Activated T-cell treated with anti-CD3 and anti-CD28 coated beads, Interleukin-2, amount 50 U/mL, for 24 hours (primary cell): ENCODE results near the gene TMEM131L.
"Not testable (repeated sequence)": the region's sequence is repeated elsewhere in the genome, so short reads cannot be mapped to it uniquely, and the experiment has no call there.

Source experiments
- DNase-seq: peaks from one replicate; pipeline ENCODE4 v3.0.0-alpha.2; 2020
- H3K27ac Mint-ChIP-seq: 2 replicates; pipeline ENCODE4 v1.8.0; 2020; ENCODE audit warnings: mild to moderate bottlenecking, mixed read lengths
- H3K27me3 Mint-ChIP-seq: 2 replicates; pipeline ENCODE4 v1.8.0; 2020; ENCODE audit warnings: mixed read lengths
- H3K36me3 Mint-ChIP-seq: 2 replicates; pipeline ENCODE4 v1.8.0; 2020; ENCODE audit warnings: low read depth, mixed read lengths
- H3K4me1 Mint-ChIP-seq: 2 replicates; pipeline ENCODE4 v1.8.0; 2020; ENCODE audit warnings: low read depth, mixed read lengths
- H3K4me3 Mint-ChIP-seq: 2 replicates; pipeline ENCODE4 v1.8.0; 2020; ENCODE audit warnings: mild to moderate bottlenecking, moderate library complexity, mixed read lengths
- H3K9me3 Mint-ChIP-seq: 2 replicates; pipeline ENCODE4 v1.8.0; 2020; ENCODE audit warnings: mixed read lengths

Gene TMEM131L

GRCh38 chr4:153585026-153585425, 118.9 kb downstream of the TMEM131L start:
- peak overlapping the region; percentile 58 for H3K27ac Mint-ChIP-seq
- peaks cover 92% of the 10 kb centered on the region for H3K36me3 Mint-ChIP-seq
- H3K4me1 Mint-ChIP-seq, result peaks cover 39% of the 10 kb centered on the region
- no peaks in the 10 kb centered on the region for H3K9me3 Mint-ChIP-seq
- no peaks in the 10 kb centered on the region for H3K27me3 Mint-ChIP-seq
- H3K4me3 Mint-ChIP-seq, result no peak overlapping the region
- DNase-seq, result no peak

DNA sequence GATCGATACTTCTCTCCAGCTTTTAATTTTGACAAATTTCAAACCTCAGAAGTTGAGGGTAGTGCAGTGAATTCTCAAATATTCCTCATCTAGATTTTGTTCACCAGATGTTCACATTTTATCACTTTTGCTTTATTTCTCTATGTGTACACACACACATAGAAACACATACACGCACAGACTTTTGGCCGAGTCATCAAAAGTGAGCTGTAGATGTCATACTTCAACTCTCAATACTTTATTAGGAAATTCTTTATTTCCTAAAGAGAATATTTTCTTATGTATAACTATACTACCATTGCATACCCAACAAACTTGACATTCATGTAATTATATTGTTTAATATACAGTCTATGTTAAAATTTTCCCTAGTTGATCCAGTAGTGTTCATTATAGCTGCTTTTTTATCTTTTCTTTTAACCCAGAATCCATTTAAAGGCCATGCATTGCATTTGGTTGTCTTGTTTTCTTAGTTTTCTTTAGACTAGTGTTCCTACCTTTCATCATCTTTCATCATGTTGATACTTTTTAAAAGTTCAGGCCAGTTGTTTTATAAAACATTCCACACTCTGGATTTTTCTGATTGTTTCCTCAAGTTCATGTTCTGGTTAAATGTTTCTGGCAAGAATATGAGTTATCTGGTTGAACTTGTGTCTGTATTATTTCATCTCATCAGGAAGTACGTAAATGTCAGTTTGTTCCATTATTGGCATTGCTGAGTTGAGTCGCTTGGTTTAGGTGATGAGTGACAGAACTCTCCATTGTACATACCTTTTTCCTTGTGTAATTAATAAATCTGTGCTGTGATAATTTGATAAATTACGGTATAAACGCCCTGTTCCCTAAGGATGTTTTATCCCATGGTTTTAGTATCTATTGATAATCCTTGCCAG, 123.8 kb downstream of the TMEM131L start:
- Mint-ChIP-seq H3K4me1 (peaks cover 17% of the 10 kb centered on the region), H3K27me3 (no peaks in the 10 kb centered on the region), H3K4me3 (no peak overlapping the region), H3K36me3 (peaks cover 90% of the 10 kb centered on the region), H3K9me3 (no peaks in the 10 kb centered on the region), H3K27ac (peak overlapping the region; percentile 67)
- DNase-seq, result no peak

DNA sequence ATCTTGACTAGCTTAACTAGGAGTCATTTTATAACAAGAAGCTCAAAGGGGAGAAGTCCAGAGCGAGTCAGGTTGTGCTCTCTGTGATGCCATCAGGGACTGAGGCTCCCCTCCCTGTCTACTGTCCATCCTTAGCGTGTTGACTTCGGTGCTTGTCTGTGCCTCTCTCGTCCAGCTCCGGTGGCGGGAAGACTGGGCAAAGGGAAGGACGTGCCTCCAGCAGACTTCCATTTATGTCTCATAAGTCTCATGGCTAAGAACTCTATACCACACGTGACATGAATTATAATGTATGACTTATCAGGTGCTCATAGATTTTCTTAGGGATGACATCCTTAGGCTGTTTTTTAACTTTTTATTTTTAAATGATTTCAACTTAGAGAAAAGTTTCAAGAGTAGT, 125.3 kb downstream of the TMEM131L start:
- no peaks in the 10 kb centered on the region for H3K27me3 Mint-ChIP-seq
- peaks cover 89% of the 10 kb centered on the region for H3K36me3 Mint-ChIP-seq
- peaks cover 26% of the 10 kb centered on the region for H3K4me1 Mint-ChIP-seq
- DNase-seq, result no peak
- H3K9me3 Mint-ChIP-seq, result no peaks in the 10 kb centered on the region
- no peak overlapping the region for H3K4me3 Mint-ChIP-seq
- peak overlapping the region; percentile 37 for H3K27ac Mint-ChIP-seq

GRCh38 chr4:153592064-153592463, 125.9 kb downstream of the TMEM131L start:
- peaks cover 88% of the 10 kb centered on the region for H3K36me3 Mint-ChIP-seq
- no peak overlapping the region for H3K4me3 Mint-ChIP-seq
- H3K27ac Mint-ChIP-seq, result peak overlapping the region; percentile 8
- H3K27me3 Mint-ChIP-seq, result no peaks in the 10 kb centered on the region
- H3K9me3 Mint-ChIP-seq, result no peaks in the 10 kb centered on the region
- peaks cover 26% of the 10 kb centered on the region for H3K4me1 Mint-ChIP-seq
- no peak for DNase-seq

DNA sequence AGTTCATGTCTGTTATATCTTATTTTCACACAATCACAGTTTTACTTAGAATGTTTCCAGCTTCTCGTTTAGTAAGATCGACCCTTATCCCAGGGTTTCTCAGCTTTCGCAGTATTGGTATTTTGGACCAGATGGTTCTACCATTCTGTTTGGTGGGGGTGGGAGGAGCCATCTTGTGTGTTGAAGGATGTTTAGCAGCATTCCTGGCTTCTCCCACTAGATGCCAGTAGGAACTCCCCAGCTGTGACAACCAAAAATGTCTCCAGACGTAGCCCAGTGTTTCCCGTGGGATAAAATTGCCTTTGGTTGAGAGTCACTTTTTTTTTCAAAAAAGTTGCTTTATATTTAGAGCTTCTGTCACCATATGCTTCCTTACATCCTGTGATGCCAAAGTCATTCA, 127.0 kb downstream of the TMEM131L start:
- Mint-ChIP-seq H3K9me3 (no peaks in the 10 kb centered on the region), H3K4me3 (no peak overlapping the region), H3K27me3 (no peaks in the 10 kb centered on the region), H3K27ac (peak overlapping the region; percentile 35), H3K4me1 (peaks cover 23% of the 10 kb centered on the region), H3K36me3 (peaks cover 88% of the 10 kb centered on the region)
- no peak for DNase-seq

- no peaks in the 10 kb centered on the region for H3K27me3 Mint-ChIP-seq
- no peak for DNase-seq
- H3K4me1 Mint-ChIP-seq, result peaks cover 29% of the 10 kb centered on the region
- H3K27ac Mint-ChIP-seq, result peak overlapping the region; percentile 71
- no peaks in the 10 kb centered on the region for H3K9me3 Mint-ChIP-seq
- H3K36me3 Mint-ChIP-seq, result peaks cover 87% of the 10 kb centered on the region
- H3K4me3 Mint-ChIP-seq, result no peak overlapping the region
These were observed 128.1 kb downstream of the TMEM131L start for GRCh38 chr4:153594210-153594609.

DNA sequence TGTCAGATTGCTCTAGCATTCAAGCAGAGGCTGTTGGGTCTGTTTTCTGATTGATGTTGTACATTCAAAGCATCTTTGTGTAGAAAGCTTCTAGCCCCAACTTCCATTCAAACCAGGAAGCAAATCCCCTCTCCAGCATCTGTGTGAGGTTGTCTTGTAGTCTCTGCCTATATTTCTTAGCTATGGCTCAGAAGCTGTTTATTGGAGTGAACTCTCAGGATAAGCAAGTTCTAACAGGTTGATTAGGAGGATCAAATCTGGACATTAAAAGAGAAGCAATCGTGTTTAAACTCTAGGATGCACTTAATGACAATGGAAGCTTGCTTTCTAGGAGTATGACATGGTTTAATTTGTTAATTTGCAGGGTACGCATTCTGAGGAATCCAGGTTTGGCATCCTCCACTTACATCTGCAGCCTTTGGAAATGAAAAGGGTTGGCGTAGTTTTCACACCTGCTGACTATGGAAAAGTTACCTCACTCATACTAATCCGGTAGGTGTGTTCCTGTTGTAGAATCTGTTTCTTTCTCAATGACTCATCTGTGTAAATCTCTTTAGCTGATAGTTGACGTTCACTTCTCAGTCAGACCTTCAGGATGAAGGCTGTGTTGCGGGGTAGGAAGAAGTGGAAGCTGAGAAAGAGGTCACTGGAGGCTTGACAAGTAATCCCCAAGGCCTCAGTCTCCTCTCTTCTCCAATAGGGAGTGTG, 129.9 kb downstream of the TMEM131L start:
- no peak overlapping the region for H3K4me3 Mint-ChIP-seq
- peaks cover 26% of the 10 kb centered on the region for H3K4me1 Mint-ChIP-seq
- H3K9me3 Mint-ChIP-seq, result no peaks in the 10 kb centered on the region
- H3K36me3 Mint-ChIP-seq, result peaks cover 85% of the 10 kb centered on the region
- H3K27ac Mint-ChIP-seq, result peak overlapping the region; percentile 63
- no peaks in the 10 kb centered on the region for H3K27me3 Mint-ChIP-seq
- no peak for DNase-seq

- H3K4me3 Mint-ChIP-seq, result no peak overlapping the region
- H3K4me1 Mint-ChIP-seq, result peaks cover 33% of the 10 kb centered on the region
- H3K27ac Mint-ChIP-seq, result peak overlapping the region; percentile 9
- DNase-seq, result no peak
- H3K9me3 Mint-ChIP-seq, result no peaks in the 10 kb centered on the region
- no peaks in the 10 kb centered on the region for H3K27me3 Mint-ChIP-seq
- H3K36me3 Mint-ChIP-seq, result peaks cover 94% of the 10 kb centered on the region
These were observed 136.6 kb downstream of the TMEM131L start for GRCh38 chr4:153602758-153603157.

DNA sequence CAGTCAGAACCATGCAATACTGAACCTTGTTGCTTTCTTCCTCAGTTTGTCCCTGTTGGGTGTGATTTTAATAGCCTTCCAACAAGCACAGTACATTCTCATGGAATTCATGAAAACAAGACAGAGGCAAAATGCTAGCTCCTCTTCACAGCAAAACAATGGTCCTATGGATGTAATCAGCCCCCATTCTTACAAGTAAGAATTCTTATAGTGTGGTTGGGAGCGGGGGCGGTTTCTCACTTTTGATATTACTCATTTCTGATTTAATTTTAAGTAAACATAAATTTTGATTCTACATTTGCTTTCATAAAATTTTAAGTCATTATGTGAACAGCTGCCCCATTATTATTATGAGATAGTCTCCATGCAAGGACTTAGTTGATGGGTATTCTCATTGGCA, 137.1 kb downstream of the TMEM131L start:
- H3K9me3 Mint-ChIP-seq, result no peaks in the 10 kb centered on the region
- H3K4me3 Mint-ChIP-seq, result no peak overlapping the region
- DNase-seq, result no peak
- peaks cover 32% of the 10 kb centered on the region for H3K4me1 Mint-ChIP-seq
- H3K27me3 Mint-ChIP-seq, result no peaks in the 10 kb centered on the region
- H3K36me3 Mint-ChIP-seq, result peaks cover 94% of the 10 kb centered on the region
- H3K27ac Mint-ChIP-seq, result peak overlapping the region; percentile 14

GRCh38 chr4:153603835-153604234, 137.7 kb downstream of the TMEM131L start:
- Mint-ChIP-seq H3K27me3 (no peaks in the 10 kb centered on the region), H3K36me3 (peaks cover 95% of the 10 kb centered on the region), H3K27ac (peak overlapping the region; percentile 14), H3K4me1 (peaks cover 30% of the 10 kb centered on the region), H3K9me3 (no peaks in the 10 kb centered on the region), H3K4me3 (no peak overlapping the region)
- DNase-seq, result no peak

- not testable (repeated sequence) for H3K9me3 Mint-ChIP-seq, H3K27me3 Mint-ChIP-seq, H3K4me3 Mint-ChIP-seq, DNase-seq
- Mint-ChIP-seq H3K4me1 (peaks cover 25% of the 10 kb centered on the region), H3K27ac (peak overlapping the region; percentile 31), H3K36me3 (peaks cover 96% of the 10 kb centered on the region)
These were observed 142.9 kb downstream of the TMEM131L start for GRCh38 chr4:153609070-153609469.

DNA sequence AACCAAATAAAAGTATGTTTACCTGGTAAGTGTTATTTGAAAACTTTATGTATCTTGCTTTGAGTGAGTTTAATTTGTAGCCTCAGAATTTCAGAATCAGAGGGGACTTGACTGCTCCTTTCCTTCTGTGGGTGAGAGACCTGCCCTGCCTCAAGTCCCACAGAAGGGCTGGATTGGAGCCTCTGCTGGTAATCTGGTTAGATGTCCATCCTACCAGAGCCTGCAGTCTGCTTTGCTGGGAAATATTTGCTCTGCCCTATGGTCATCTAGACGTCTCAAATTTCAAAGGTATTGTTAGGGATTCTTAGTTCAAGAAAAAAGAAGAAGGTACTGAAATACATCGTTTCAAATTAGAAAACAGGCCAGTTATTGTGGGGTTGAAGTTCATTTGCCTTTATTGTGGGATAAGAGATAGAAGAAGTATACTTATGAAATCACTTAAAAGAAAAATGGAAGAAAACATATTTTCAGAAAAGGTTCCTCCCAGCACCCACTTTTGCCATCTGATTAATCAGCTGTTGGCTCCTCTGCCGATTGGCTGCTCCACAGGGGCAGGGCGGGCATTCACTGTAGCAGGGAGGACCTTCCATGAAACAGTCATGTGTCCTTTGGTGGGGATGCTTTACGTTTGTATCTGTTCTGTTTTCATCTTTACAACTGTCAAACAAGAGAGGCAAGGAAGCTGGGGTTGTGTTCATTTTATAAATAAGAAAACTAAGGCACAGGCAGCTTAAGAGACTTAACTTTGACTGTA, 144.6 kb downstream of the TMEM131L start:
- Mint-ChIP-seq H3K4me3 (no peak overlapping the region), H3K4me1 (peaks cover 39% of the 10 kb centered on the region), H3K9me3 (no peaks in the 10 kb centered on the region)

DNA sequence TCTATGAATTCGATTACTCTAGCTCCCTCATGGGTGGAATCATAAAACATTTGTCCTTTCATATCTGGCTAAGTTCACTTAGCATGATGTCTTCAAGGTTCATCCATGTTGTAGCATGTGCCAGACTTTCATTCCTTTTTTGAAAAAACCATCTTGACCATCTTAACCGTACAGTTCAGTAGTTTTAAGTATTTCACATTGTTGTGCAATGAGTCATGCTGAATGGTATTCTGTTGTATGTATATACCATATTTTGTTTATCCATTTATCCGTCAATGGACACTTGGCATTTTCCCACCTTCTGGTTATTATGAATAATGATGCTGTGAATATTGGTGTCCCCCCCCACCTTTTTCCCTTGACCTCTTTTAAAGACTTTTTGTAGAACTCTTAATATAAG, 145.5 kb downstream of the TMEM131L start:
- peaks cover 94% of the 10 kb centered on the region for H3K36me3 Mint-ChIP-seq
- no peak overlapping the region for H3K4me3 Mint-ChIP-seq
- H3K27me3 Mint-ChIP-seq, result no peaks in the 10 kb centered on the region
- H3K4me1 Mint-ChIP-seq, result peaks cover 45% of the 10 kb centered on the region
- no peaks in the 10 kb centered on the region for H3K9me3 Mint-ChIP-seq
- DNase-seq, result no peak
- H3K27ac Mint-ChIP-seq, result peak overlapping the region; percentile 0

More for the DNA sequence above, 144.6 kb downstream of the TMEM131L start:
- no peak for DNase-seq
- H3K36me3 Mint-ChIP-seq, result peaks cover 96% of the 10 kb centered on the region
- H3K27me3 Mint-ChIP-seq, result no peaks in the 10 kb centered on the region
- peak overlapping the region; percentile 20 for H3K27ac Mint-ChIP-seq

GRCh38 chr4:153612878-153613277, 146.7 kb downstream of the TMEM131L start:
- Mint-ChIP-seq H3K4me1 (peaks cover 54% of the 10 kb centered on the region), H3K36me3 (peaks cover 95% of the 10 kb centered on the region), H3K9me3 (no peaks in the 10 kb centered on the region), H3K4me3 (no peak overlapping the region), H3K27ac (peak overlapping the region; percentile 50), H3K27me3 (no peaks in the 10 kb centered on the region)
- no peak for DNase-seq
